ENCODE measurements around the gene CIB1.

DNA sequence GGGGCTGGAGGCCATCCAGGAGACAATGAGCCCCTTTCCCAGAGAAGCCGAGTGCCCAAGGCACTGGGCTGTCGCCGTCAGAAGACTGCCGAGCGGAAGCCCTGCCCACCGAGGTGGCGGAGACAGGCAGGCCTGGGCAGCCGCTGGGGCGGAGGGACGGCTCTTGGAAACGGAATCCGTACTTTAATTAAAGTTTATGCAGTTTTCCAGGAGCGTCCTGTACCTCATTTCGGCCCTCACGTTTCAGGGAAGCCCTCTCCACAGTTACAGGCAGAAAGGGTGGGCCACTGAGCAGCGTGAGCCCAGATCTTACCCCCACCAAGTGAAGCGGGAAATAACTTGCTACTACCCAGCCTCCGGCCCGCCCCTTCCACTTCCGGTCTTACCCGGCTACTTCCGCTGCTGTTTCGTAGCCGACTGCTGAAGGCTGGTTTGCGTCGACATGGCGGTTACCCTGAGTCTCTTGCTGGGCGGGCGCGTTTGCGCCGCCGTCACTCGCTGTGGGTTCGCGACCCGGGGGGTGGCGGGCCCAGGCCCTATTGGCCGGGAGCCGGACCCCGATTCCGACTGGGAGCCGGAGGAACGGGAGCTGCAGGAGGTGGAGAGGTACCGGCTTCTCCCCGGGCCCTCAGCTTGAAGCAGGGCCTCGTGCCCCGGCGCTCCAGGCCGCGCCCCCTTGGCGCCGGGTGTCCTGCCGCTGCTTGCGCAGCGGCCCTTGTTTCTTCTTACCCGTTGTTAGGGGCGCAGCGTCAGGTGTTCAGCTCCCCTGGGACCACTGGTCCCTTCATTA lies 31.7 kb upstream of the CIB1 start, which contains the start of gene NGRN:
- TF ChIP-seq CEBPB (IDR thresholded peaks at IDR 0.05; ENCODE audit: low read depth, low read length) (no peak), POLR2AphosphoS5 (IDR thresholded peaks at IDR 0.05; ENCODE audit: low read depth, low read length) (peak; percentile 95), TAF1 (IDR thresholded peaks at IDR 0.05; ENCODE audit: low read depth, low read length) (peak; percentile 93), POLR2A (IDR thresholded peaks at IDR 0.05; ENCODE audit: control extremely low read depth in 1 of 2, low read depth in 2 of 2, low read length in 2 of 2) (peak; percentile 92 to 95), SIX5 (IDR thresholded peaks at IDR 0.05; ENCODE audit: low read depth, low read length) (no peak), JUND (IDR thresholded peaks at IDR 0.05; ENCODE audit: low read length) (no peak), SAP30 (IDR thresholded peaks at IDR 0.05; ENCODE audit: insufficient read depth, insufficient replicate concordance, low read length) (no peak)
- TF ChIP-seq, protein P1, sequence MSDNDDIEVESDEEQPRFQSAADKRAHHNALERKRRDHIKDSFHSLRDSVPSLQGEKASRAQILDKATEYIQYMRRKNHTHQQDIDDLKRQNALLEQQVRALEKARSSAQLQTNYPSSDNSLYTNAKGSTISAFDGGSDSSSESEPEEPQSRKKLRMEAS (IDR thresholded peaks at IDR 0.05) = peak; percentile 84
- TF ChIP-seq, protein P2, sequence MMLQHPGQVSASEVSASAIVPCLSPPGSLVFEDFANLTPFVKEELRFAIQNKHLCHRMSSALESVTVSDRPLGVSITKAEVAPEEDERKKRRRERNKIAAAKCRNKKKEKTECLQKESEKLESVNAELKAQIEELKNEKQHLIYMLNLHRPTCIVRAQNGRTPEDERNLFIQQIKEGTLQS (IDR thresholded peaks at IDR 0.05; ENCODE audit: insufficient read depth, low read depth, low read length) = no peak
